Metanephros (tissue), 1 donor: ENCODE data around the gene ZNF587. TPM values are rescaled to one million over a fixed set of nuclear protein-coding genes. Genes with fewer than 3 reads are reported as not detected.

ENCODE experiments used
- total RNA-seq: library from RNA; depleted of rRNA; stranded (reverse); fragments of >200 nt; gene quantifications from one replicate; pipeline ENCODE4 v1.2.3, GENCODE V29; 2014

Gene ZNF587
- total RNA-seq: 54.7 TPM

DNA sequence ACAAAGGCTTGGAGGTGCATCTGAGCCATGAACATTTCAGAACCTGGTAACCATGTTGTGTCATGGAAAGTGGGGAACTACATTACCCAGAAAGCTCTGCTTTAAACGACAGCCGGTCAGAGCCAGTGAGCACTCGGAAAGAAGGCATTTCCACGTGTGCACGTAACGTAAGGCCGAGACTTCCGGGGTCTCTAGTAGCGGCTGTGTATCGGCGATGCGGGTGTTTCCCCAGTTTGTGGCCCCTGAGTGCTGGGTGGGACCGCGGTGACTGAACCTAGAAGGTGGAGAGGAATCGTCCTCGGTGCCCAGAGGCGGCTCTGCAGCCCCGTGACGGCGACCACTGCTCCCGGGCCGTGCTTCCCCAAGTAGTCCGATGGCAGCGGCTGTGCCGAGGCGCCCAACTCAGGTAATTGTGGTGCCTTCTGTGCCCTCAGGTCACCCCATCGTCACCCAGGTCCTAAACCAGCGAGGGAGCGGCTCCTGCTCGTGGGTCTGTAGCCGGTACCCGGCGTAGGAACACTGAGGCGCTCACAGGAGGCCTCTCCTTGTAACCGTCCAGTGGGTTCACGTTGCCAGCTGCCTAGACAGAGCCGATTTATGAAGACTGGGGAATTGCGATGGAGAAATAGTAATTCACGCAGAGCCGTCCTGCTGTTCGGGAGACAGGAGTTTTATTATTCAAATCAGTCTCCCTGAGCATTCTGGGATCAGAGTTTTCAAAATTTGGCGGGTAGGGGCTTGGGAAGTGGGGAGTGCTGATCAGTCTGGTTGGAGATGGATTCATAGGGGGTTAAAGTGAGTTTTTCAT, at the start of gene ZNF587:
Gene ZNF587 (plus strand): TSS at position 194 of the 808 bp plus-strand sequence. CDS start 180 bp downstream, at position 374.

DNA sequence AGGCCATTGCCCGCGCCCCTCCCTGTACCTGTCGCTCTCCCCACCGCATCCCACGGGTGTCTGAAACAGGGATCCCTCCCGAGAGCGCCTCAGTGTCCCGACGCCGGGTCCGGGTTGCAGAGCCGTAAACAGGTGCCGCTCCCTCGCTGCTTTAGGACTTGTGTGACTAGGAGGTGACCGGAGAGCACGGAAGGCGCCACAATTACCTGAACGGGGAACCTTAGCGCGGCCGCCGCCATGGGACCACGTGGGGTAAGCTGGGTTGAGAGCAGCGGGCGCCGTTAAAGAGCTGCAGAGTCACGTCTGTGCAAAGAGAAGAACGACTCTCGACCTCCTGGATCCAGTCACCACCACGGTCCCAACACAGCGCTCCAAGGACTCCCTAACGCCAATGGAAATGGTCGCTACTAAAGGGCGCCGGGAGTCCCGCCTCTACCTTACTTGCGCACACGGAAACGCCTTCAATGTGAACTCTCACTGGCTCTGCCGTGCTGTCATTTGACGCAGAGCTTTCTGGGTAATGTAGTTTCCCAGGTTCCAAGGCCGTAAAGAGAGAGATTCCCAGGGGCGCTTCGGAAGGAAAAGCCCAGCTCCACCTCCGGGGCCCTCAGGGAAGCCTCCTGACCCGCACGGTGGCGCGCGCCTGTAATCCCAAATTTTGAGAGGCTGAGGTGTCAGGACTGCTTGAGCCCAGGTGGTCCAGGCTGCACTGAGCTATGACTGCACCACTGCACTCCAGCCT, 35.0 kb upstream of the ZNF587 start, which contains the start of gene ZNF552:
Gene ZNF552 (minus strand): TSS at position 409 of the 742 bp plus-strand sequence. CDS start 170 bp downstream, at position 239.

DNA sequence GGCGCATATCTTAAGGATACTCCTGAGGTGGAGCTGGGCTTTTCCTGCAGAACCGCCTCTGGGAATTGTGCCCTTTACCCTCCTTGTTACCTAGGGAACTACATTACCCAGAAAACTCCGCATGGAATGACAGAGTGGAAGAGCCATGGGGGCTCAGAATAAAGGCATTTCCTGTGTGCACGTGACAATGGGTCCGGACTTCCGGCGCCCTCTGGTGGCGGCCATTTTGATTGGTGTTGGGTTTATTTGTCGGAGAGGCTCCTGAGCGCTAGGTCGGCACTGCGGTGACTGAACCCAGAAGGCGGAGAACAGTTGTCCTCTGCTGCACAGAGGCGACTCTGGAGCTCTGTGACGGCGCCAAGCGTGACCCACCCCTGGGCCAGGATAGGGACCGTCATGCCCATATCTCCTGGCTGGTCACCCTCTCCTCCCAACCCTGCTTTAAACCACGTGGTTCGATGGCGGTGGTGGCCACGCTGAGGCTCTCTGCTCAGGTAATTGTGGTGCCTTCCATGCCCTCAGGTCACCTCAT, 19.5 kb upstream of the ZNF587 start, which contains the start of gene ZNF587B:
Gene ZNF587B (plus strand): TSS at position 229 of the 532 bp plus-strand sequence. CDS start 230 bp downstream, at position 459.

DNA sequence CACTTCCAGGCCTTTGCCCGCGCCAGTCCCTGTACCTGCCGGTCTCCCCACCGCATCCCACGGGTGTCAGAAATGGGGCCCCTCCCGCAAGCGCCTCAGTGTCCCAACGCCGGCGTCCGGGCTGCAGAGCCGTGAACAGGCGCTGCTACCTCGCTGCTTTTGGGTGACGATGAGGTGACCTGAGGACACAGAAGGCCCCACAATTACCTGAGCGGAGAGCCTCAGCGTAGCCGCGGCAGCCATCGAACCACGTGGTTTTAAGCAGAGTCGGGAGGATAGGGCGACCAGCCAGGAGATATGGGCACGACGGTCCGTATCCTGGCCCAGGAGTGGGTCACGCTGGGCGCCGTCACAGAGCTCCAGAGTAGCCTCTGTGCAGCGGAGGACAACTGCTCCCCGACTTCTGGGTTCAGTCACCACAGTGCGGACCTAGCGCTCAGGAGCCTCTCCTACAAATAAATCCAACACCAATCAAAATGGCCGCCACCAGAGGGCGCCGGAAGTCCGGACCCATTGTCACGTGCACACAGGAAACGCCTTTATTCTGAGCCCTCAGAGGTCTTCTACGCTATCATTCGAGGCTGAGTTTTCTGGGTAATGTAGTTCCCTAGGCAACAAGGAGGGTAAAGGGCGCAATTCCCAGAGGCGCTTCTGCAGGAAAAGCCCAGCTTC, 39.0 kb downstream of the ZNF587 start, which contains the start of gene ZNF814:
Gene ZNF814 (minus strand): TSS at position 478 of the 672 bp plus-strand sequence. CDS start 235 bp downstream, at position 243.

Other genes starting within 250 kb of the ZNF587 start
- 6.2 TPM for gene ZNF530, start 250.0 kb upstream of the ZNF587 start, total RNA-seq
- 30.1 TPM for gene ZNF134, start 235.6 kb upstream of the ZNF587 start, total RNA-seq
- gene ZNF211, start 216.7 kb upstream of the ZNF587 start, total RNA-seq: 25.0 TPM
- gene ZSCAN4, start 180.9 kb upstream of the ZNF587 start, total RNA-seq: not detected
- gene ZNF551, start 167.9 kb upstream of the ZNF587 start, total RNA-seq: 17.5 TPM
- 24.1 TPM for gene ZNF154, start 140.7 kb upstream of the ZNF587 start, total RNA-seq
- gene ZNF671, start 122.2 kb upstream of the ZNF587 start, total RNA-seq: 13.9 TPM
- 47.7 TPM for gene ZNF776, start 103.0 kb upstream of the ZNF587 start, total RNA-seq
- gene ZNF586, start 80.2 kb upstream of the ZNF587 start, total RNA-seq: 33.7 TPM
- 20.0 TPM for gene ZNF552, start 34.9 kb upstream of the ZNF587 start, total RNA-seq
- 18.5 TPM for gene ZNF587B, start 19.6 kb upstream of the ZNF587 start, total RNA-seq
- 29.7 TPM for gene ZNF814, start 39.2 kb downstream of the ZNF587 start, total RNA-seq
- gene ZNF417, start 66.7 kb downstream of the ZNF587 start, total RNA-seq: 34.0 TPM
- gene ZNF418, start 85.5 kb downstream of the ZNF587 start, total RNA-seq: 12.8 TPM
- 10.9 TPM for gene ZNF256, start 97.8 kb downstream of the ZNF587 start, total RNA-seq
- 0.53 TPM for gene C19orf18, start 124.7 kb downstream of the ZNF587 start, total RNA-seq
- gene ZNF606, start 153.0 kb downstream of the ZNF587 start, total RNA-seq: 47.6 TPM
- 1.6 TPM for gene ZSCAN1, start 184.2 kb downstream of the ZNF587 start, total RNA-seq
- gene ZNF135, start 209.4 kb downstream of the ZNF587 start, total RNA-seq: 18.4 TPM
- 144 TPM for gene ZSCAN18, start 248.4 kb downstream of the ZNF587 start, total RNA-seq